ENCODE data around the gene SPEG. TPM values are rescaled to one million over a fixed set of nuclear protein-coding genes. Genes with fewer than 3 reads are reported as not detected.
A peak's percentile ranks its signal among the peaks of the same experiment; 100 is the strongest.

Gene SPEG
- total RNA-seq, 1 experiment from 2014 or later = 26.2 TPM

DNA sequence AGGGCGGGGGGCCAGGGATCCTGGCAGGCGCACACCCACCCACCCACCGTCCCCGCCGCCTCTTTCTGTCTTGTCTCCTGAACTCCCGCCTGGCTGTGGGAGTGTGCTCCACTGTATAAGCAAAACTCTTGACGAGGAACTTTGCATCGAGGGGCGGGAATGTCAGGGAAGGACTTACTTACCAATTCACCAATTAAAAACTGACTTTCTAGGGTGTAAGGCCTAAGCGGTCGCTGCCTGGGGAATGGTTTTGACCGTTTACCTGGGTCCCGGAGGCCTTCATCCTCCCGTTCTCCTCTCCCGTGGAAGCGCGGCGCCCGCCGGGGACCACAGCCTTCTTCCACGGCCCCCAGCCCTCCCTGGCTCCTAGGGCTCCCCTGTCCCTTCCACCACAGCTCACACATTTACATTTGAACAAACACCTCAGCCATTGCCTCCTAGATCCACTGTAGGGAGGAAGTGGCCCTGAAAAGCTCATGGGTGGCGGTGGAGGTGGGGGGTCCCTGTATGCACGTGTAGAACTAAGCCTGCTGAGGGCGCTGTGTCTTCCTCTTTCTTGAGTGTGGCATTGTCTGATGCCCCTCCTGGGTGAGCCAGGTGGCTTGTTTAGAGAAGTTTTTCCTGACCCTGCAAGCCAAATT lies 88.5 kb downstream of the SPEG start:
- Histone ChIP-seq H3K4me3 (no peak overlapping the region), H3K9me3 (replicated peaks) (no peaks in the 10 kb centered on the region), H3K36me3 (no peaks in the 10 kb centered on the region), H3K27ac (no peak overlapping the region), H3K27me3 (peaks cover 8% of the 10 kb centered on the region), H3K4me1 (peaks cover 20% of the 10 kb centered on the region)
- no peak for DNase-seq

DNA sequence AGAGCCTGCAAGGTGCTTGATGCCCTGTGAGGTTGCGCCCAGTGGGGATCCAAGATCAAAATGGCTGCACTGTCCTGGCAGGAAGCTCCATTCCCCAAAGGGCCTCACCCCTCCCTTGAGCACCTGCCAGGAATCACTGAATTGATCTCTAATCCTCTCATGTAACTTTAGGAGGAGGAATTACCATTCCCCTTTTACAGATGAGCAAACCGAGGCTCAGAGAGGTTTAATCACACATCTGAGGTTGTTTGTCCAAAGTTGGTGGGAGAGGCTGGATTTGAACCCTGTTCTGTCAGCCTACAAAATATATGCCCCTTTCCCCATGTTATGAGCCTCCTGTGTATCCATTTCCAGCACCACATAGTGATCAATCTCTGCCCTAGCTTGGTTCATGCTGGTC lies 90.2 kb downstream of the SPEG start:
- H3K4me3 ChIP-seq = no peak overlapping the region
- no peaks in the 10 kb centered on the region for H3K36me3 ChIP-seq
- H3K4me1 ChIP-seq = peaks cover 17% of the 10 kb centered on the region
- DNase-seq = no peak
- H3K27me3 ChIP-seq = peaks cover 25% of the 10 kb centered on the region
- no peaks in the 10 kb centered on the region for H3K9me3 ChIP-seq (replicated peaks)
- H3K27ac ChIP-seq = no peak overlapping the region

DNA sequence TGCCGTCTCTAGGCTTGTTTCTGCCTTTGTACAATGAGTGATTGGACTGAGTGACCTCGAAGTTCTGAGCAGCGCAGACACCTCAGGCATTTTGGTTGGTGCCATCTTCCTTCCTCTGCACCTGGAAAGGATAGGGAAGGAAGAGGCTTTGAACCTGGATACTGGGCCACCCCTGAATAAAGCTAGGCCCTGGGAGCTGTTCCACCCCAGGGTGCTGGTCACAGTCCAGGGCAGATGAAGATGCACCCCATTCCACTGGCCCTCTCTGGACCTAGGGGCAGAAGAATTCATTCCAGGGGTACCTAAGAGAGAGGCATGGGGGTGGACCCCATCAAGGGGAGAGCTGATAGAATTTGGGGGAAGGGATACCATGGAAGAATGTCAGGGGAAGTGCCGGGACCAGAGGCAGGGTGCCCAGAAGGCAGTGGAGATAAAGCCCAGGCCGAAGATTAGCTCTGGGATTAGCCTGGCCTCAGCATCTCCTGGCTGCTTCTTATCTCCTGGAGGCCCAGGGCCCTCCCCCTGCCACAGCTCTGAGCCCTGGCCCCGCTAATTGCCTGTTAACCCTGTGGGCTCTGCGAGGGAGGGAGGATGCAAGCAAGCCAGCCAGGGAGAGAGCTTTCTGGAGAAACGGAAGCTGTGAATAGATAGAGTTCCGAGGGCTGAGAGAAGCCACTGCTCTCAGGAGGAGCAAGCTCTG lies 91.0 kb downstream of the SPEG start:
- Histone ChIP-seq H3K36me3 (no peaks in the 10 kb centered on the region), H3K9me3 (replicated peaks) (no peaks in the 10 kb centered on the region), H3K4me3 (no peak overlapping the region), H3K4me1 (peaks cover 17% of the 10 kb centered on the region), H3K27ac (no peak overlapping the region), H3K27me3 (peaks cover 28% of the 10 kb centered on the region)
- no peak for DNase-seq

DNA sequence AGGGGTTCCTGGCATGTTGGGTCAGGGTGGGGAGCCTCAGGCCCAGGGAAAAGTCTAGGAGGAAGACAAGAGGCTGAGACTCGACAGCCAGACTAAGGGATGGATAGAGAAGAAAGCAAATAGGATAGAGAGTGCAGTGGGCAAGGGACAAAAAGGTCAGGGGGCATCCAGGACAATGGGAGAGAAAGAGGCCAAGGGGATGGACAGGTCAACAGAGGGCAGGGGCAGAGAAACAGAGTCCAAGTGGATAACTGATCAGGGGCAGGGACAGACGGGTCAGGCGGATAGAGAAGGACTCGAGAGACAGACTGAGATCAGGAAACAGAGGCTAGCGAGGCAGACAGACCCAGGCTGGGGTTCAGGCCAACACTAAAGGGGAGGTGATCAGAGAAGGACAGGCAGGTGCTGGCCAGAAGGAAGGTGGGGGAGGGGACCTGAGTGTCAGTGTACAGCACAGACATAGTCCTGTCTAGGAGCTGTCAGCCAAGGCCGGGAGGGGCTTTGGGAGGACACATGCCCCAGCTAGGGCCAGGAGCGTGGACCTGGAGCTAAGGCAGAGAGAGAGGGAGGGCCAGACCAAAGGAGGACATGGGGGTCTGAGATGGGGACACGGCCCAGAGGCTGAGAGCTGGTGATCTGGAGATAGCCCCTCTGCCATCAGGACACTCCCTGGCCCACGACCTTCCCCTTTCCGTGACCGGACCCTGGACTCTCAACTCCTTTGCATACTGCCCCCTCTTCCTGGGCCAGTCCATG lies 91.9 kb downstream of the SPEG start:
- Histone ChIP-seq H3K27ac (no peak overlapping the region), H3K27me3 (peaks cover 28% of the 10 kb centered on the region), H3K4me1 (peaks cover 10% of the 10 kb centered on the region), H3K4me3 (no peak overlapping the region), H3K9me3 (replicated peaks) (no peaks in the 10 kb centered on the region), H3K36me3 (no peaks in the 10 kb centered on the region)
- DNase-seq = no peak

DNA sequence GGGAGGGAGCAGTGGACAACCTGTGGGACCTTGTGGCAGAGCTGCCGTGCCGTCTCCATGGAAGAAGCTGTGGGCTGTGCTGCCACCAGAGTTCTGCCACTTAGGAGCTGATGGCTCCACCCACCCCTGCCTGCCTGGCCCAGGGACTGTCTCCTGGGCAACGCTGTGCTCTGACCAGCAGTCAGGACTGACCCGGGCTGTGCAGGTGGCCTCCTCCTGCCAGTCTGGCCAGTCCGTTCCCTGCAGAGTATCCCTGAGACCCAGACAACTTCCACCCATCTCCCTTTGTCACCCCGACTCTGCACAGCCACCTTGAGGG lies 92.4 kb downstream of the SPEG start:
- Histone ChIP-seq H3K4me3 (no peak overlapping the region), H3K36me3 (no peaks in the 10 kb centered on the region), H3K4me1 (peaks cover 6% of the 10 kb centered on the region; the same call in 1 of the 2 replicates), H3K27ac (no peak overlapping the region), H3K9me3 (replicated peaks) (no peaks in the 10 kb centered on the region), H3K27me3 (peaks cover 28% of the 10 kb centered on the region)
- no peak for DNase-seq

DNA sequence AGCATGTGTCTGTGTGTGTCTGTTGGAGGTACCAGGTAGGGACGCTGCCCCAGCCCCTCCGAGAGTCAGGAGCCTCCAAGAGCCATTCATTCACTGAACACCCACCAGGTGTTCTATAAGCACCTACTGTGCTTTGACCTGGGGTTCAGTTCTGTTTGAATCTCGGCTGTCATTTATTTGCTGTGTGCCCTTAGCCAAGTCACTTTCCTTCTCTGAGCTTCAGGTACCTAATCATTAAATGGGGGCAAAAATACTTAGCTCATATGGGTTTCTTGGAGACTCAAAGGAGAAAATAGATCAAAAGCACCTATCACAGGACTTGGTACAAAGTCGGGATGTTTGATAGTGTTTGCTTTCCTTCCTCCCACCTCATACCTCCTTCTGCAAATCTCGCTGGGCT lies 92.8 kb downstream of the SPEG start:
- H3K36me3 ChIP-seq = no peaks in the 10 kb centered on the region
- no peak for DNase-seq
- no peak overlapping the region for H3K4me3 ChIP-seq
- H3K27me3 ChIP-seq = peaks cover 32% of the 10 kb centered on the region
- H3K27ac ChIP-seq = no peak overlapping the region
- H3K9me3 ChIP-seq (replicated peaks) = no peaks in the 10 kb centered on the region
- H3K4me1 ChIP-seq = peaks cover 5% of the 10 kb centered on the region; the same call in 1 of the 2 replicates

DNA sequence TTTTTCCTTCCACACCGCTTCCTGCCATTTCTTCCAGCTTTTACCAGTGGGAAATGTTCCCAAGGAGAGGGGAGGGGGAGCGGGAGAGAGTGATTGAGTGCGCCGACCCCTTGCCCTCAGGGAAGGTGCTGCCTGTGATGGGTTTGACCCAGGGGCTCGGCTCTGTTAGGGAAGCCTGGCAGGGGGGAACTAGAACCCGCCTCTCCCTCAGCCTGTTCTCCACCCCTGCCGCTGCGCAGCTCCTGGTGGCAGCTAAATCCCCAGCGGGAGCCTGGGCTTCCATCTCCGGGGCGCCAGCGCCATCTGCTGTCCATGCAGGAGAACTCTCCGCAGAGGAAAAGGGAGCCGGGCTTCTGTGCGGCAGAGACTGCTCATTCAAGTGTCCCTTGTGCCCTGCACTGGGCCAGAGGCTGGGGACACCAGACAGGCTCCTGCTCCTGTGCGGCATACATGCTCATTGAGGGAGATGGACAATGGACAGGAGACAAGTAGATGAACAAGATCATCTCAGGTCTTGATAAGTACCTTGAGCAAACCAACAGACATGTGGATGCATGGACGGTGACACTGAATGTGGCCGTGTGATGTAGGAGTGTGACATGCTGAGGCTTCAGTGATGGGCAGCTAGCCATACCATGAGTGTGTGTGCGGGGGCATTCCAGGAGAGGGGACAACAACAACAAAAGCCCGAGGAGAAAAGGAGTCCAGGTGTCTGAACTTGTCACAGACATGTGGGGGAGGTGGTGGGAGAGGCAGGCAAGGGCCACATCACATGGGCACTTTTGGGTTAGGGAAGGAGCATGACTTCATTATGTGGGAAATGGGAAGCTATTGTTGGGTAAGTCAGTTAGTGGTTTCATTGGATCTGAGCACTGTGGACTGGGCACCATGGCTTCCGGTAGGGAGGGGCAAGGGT lies 95.7 kb downstream of the SPEG start:
- Histone ChIP-seq H3K36me3 (no peaks in the 10 kb centered on the region), H3K27me3 (peaks cover 25% of the 10 kb centered on the region), H3K4me1 (peaks cover 5% of the 10 kb centered on the region; the same call in 1 of the 2 replicates), H3K27ac (no peak overlapping the region), H3K4me3 (no peak overlapping the region), H3K9me3 (replicated peaks) (no peaks in the 10 kb centered on the region)
- peak; percentile 86 to 91 for DNase-seq

DNA sequence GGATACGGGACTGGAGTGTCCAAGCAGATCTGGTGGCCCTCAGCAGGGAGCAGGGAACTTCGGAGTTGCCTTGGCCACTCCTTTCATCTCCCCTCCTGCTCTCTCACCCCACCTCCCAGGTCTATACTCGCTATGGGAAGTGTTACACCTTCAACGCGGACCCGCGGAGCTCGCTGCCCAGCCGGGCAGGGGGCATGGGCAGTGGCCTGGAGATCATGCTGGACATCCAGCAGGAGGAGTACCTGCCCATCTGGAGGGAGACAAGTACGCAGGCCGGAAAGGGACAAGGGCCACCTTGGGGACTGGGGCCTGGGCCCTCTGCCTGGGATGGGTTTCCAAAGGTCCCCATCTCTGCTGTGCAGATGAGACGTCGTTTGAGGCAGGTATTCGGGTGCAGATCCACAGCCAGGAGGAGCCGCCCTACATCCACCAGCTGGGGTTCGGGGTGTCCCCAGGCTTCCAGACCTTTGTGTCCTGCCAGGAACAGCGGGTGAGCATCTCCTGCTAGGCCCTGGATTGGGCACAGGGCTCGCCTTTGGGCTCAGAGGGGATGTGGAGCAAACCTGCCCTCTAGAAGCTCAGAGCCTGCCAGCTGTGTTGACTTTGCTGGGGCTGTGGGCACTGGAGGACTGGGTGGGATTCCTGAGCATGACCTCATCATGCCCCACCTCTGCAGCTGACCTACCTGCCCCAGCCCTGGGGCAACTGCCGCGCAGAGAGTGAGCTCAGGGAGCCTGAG lies 97.2 kb downstream of the SPEG start:
- DNase-seq = no peak
- Histone ChIP-seq H3K9me3 (replicated peaks) (no peaks in the 10 kb centered on the region), H3K27me3 (peaks cover 25% of the 10 kb centered on the region), H3K4me1 (peaks cover 5% of the 10 kb centered on the region; the same call in 1 of the 2 replicates), H3K27ac (no peak overlapping the region), H3K36me3 (no peaks in the 10 kb centered on the region), H3K4me3 (no peak overlapping the region)

DNA sequence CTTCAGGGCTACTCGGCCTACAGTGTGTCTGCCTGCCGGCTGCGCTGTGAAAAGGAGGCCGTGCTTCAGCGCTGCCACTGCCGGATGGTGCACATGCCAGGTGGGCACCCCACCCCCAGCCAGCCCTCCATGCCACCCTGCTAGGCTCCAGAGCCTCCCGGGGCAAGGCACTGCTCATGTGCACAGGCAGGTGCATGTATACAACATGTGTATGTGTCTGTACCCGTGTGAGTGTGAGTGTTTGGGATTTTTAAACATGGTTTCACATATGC lies 97.7 kb downstream of the SPEG start:
- Histone ChIP-seq H3K4me3 (no peak overlapping the region), H3K36me3 (no peaks in the 10 kb centered on the region), H3K27me3 (peaks cover 25% of the 10 kb centered on the region), H3K27ac (no peak overlapping the region), H3K4me1 (peaks cover 7% of the 10 kb centered on the region), H3K9me3 (replicated peaks) (no peaks in the 10 kb centered on the region)
- no peak for DNase-seq

DNA sequence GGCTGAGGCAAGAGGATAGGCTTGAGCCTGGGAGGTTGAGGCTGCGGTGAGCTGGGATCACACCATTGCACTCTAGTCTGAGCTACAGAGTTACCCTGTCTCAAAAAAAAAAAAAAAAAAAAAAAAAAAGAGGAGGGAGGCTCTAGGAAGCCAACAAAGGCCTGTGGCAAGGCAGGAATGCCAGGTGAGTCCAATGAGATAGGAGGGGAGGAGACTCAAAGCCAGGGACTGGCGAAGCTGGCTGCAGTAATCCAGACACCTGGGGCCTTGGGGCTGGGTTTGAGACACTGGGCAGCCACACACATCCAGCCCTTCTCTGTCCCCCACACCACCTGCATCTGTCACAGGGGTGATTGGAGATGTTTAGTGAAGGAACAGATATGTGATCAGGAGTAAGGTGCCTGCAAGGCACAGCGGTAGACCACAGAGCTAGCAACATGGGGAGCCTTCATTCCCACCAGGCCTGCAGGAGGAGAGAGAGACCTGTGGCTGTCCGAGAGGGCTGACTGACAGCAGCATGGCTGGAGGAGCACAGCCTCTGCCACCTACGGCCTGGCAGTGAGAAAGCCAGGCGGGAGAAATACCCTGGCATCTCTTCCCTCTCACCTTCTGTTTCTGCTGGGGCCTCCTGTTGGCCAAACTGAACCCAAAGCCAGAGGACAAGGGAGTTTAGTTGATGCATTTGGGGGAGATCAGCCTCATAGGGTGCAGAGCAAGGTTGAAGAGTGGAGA lies 99.5 kb downstream of the SPEG start:
- no peaks in the 10 kb centered on the region for H3K9me3 ChIP-seq (replicated peaks)
- no peak overlapping the region for H3K4me3 ChIP-seq
- H3K27ac ChIP-seq = no peak overlapping the region
- H3K36me3 ChIP-seq = no peaks in the 10 kb centered on the region
- H3K27me3 ChIP-seq = peaks cover 14% of the 10 kb centered on the region; the same call in 1 of the 2 replicates
- no peak for DNase-seq
- peaks cover 18% of the 10 kb centered on the region for H3K4me1 ChIP-seq

DNA sequence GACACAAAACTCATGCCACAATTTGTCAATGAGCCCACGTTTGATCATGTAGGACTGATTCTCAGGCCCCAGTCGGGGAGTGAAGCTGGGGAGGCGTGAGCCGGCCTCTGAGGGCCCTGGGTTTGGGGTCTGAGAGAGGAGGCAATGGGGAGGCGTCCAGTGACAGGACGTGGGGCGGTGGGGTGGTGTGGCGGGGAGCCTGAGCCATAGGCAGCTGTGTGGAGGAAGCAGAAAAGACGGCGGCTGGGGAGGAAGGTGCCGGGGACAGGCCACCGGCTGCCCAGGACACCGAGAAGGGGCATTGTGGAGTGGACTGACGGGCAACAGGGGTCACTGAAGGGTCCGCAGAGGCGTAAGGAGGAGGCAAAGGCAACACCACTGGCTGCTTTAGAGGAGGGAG lies 101.8 kb downstream of the SPEG start:
- H3K4me3 ChIP-seq = no peak overlapping the region
- DNase-seq = no peak
- no peak overlapping the region for H3K27ac ChIP-seq
- H3K9me3 ChIP-seq (replicated peaks) = no peaks in the 10 kb centered on the region
- H3K27me3 ChIP-seq = peaks cover 4% of the 10 kb centered on the region; the same call in 1 of the 2 replicates
- H3K4me1 ChIP-seq = peaks cover 13% of the 10 kb centered on the region
- peaks cover 6% of the 10 kb centered on the region; the same call in 1 of the 2 replicates for H3K36me3 ChIP-seq

DNA sequence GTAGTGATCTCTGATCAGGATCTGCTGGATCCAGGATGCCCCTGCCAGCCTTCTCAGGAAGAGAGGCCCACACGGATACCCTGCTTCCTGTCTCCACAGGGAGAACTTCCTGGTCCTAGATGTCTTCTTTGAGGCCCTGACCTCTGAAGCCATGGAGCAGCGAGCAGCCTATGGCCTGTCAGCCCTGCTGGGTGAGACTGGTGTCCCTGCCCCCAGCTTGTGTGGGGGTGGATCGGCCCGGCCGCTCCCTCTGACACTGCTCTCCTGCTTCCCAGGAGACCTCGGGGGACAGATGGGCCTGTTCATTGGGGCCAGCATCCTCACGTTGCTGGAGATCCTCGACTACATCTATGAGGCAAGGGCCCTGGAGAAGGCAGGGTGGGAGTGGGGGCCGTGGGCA lies 102.3 kb downstream of the SPEG start:
- peaks cover 4% of the 10 kb centered on the region; the same call in 1 of the 2 replicates for H3K27me3 ChIP-seq
- DNase-seq = no peak
- no peak overlapping the region for H3K27ac ChIP-seq

DNA sequence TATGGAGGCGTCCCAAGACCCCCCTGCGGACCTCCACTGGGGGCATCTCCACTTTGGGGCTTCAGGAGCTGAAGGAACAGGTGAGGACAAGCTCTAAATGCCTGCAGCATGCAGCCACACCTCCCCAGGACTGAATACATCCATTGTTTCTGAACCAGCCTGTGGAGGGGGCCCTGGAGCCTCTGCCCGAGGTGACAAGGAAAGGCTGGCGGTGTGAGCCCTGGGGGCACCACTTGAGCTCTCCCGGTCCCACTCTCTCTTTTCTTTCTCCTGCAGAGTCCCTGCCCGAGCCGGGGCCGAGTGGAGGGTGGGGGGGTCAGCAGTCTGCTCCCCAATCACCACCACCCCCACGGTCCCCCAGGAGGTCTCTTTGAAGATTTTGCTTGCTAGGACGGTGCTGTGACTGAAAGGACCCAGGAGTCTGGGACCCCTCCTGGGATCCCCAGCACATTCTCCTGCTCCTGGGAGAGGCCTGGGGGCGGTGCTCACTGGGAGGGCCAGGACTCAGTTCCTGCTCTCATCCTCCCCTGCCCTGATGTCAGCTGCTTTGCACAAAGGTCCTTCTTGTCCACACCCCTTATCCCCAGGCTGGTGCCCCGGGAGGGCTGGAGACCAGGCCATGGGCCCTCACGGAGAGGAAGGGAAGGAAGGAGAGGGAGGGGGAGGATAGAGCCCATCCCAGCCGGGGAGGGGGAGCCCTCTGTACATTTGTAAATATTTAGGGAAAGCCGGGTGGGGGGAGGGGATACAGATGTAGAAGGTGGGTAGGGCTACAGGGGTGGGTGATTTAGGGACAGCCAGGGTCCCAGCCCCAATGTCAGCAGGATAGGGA lies 103.2 kb downstream of the SPEG start:
- H3K27ac ChIP-seq = peak overlapping the region; percentile 39; the same call in 1 of the 2 replicates

More for the DNA sequence above, 102.3 kb downstream of the SPEG start:
- Histone ChIP-seq H3K4me3 (no peak overlapping the region), H3K9me3 (replicated peaks) (no peaks in the 10 kb centered on the region), H3K4me1 (peaks cover 13% of the 10 kb centered on the region), H3K36me3 (peaks cover 6% of the 10 kb centered on the region; the same call in 1 of the 2 replicates)

More for the DNA sequence above, 103.2 kb downstream of the SPEG start:
- Histone ChIP-seq H3K4me3 (no peak overlapping the region), H3K27me3 (no peaks in the 10 kb centered on the region), H3K4me1 (peaks cover 13% of the 10 kb centered on the region), H3K9me3 (replicated peaks) (no peaks in the 10 kb centered on the region), H3K36me3 (peaks cover 6% of the 10 kb centered on the region; the same call in 1 of the 2 replicates)
- DNase-seq = peak; percentile 68 to 80
